K562 (cell line): ENCODE measurements around the gene NRM. TPM values are rescaled to one million over a fixed set of nuclear protein-coding genes. Genes with fewer than 3 reads are reported as not detected.

Experiments
- ATAC-seq: fragments of 200-7000 bp; cut with Tn5 transposase; 3 replicates; pipeline ENCODE4 v1.9.1; 2020; ENCODE audit warnings: moderate library complexity
- BruUV-seq: library from RNA; stranded (reverse); fragments of 400-500 nt; replicated peaks from 2 replicates; lab custom pipeline; 2021; lab: Mats Ljungman, UMichigan
- CTCF ChIA-PET: fragments of 300-600 bp; formaldehyde crosslinking; extraction: SDS; loops from one replicate; lab custom pipeline; 2021; ENCODE audit warnings: low intra/inter-chr PET ratio; lab: Yijun Ruan, JAX
- POLR2A ChIA-PET: fragments of 300-600, 350-650 bp; sonication (Branson Sonifier 250); formaldehyde crosslinking; extraction: SDS; loops from one replicate; lab custom pipeline; 2021; ENCODE audit warnings: antibody characterized with exemption, inconsistent platforms; lab: Yijun Ruan, JAX
- DNase-seq, 4 experiments: peaks; one replicate each; pipeline versions ENCODE4 v3.0.0 to v3.0.0-alpha.2; 2011 to 2018; ENCODE audit warnings: low spot score in 3 of 4, mixed read lengths in 3 of 4; ENCODE audit errors: extremely low read depth in 1 of 4
- FAIRE-seq: peaks from 2 replicates; lab custom pipeline; 2011; peaks lifted over from hg19 to GRCh38; lab: Jason Lieb, UNC
- H2AFZ ChIP-seq: 2 replicates; pipeline ENCODE4 v1.6.0; 2011; ENCODE audit warnings: low read depth, low read length, control low read depth, inconsistent platforms
- H3K27ac ChIP-seq: fragments of 200-600 bp; 3 replicates; pipeline ENCODE4 v1.8.0; 2011; ENCODE audit warnings: low read depth, mild to moderate bottlenecking, control low read depth, inconsistent platforms, low read length, moderate library complexity, mixed read lengths; ENCODE audit errors: extremely low read depth
- H3K27me3 ChIP-seq, 2 experiments: fragments of 300-600 bp in 1 of 2; 2 replicates in 1 of 2; 3 replicates in 1 of 2; pipeline versions ENCODE4 v1.6.0 to v1.8.0; 2011; ENCODE audit warnings: inconsistent platforms in 2 of 2, low read length in 2 of 2, mild to moderate bottlenecking in 1 of 2, mixed read lengths in 1 of 2, moderate library complexity in 1 of 2; ENCODE audit not compliant: control insufficient read depth in 2 of 2, insufficient read depth in 2 of 2
- H3K36me3 ChIP-seq: fragments of 300-600 bp; 3 replicates; pipeline ENCODE4 v1.8.0; 2011; ENCODE audit warnings: mild to moderate bottlenecking, low read length, inconsistent platforms; ENCODE audit not compliant: control insufficient read depth, insufficient read depth
- H3K4me1 ChIP-seq, 2 experiments: fragments of 200-600 bp in 1 of 2; replicated peaks in 1 of 2; 2 replicates in 1 of 2; 3 replicates in 1 of 2; pipeline versions ENCODE4 v1.5.1 to v1.8.0; 2011; ENCODE audit warnings: inconsistent platforms in 2 of 2, low read length in 2 of 2, mild to moderate bottlenecking in 1 of 2, mixed read lengths in 1 of 2, moderate library complexity in 1 of 2; ENCODE audit not compliant: control insufficient read depth in 2 of 2, insufficient read depth in 2 of 2
- H3K4me2 ChIP-seq: 2 replicates; pipeline ENCODE4 v1.6.1; 2011; ENCODE audit warnings: low read length, control low read depth, inconsistent platforms, mixed read lengths; ENCODE audit not compliant: insufficient read depth
- H3K4me3 ChIP-seq: fragments of 200-600 bp; sonication (generic), shearing (Covaris generic); 2 replicates; pipeline ENCODE4 v1.5.1; 2016; ENCODE audit warnings: control low read depth, inconsistent platforms
- H3K79me2 ChIP-seq: fragments of 200-600 bp; 3 replicates; pipeline ENCODE4 v1.8.0; 2011; ENCODE audit warnings: low read length, inconsistent platforms; ENCODE audit not compliant: control insufficient read depth, insufficient read depth
- H3K9ac ChIP-seq, 2 experiments: 2 replicates each; pipeline versions ENCODE4 v1.6.0 to v1.6.1; 2011; ENCODE audit warnings: low read depth in 2 of 2, low read length in 2 of 2, control low read depth in 1 of 2, inconsistent platforms in 1 of 2, mild to moderate bottlenecking in 1 of 2, mixed read lengths in 1 of 2; ENCODE audit not compliant: insufficient read depth in 1 of 2
- H3K9me1 ChIP-seq: one replicate; pipeline ENCODE4 v1.6.0; 2011; ENCODE audit warnings: inconsistent platforms, mild to moderate bottlenecking, low read length, moderate library complexity; ENCODE audit not compliant: control insufficient read depth, insufficient read depth
- H3K9me3 ChIP-seq: replicated peaks from 2 replicates; pipeline ENCODE4 v1.5.1; 2011; ENCODE audit warnings: low read depth, low read length, inconsistent platforms; ENCODE audit not compliant: control insufficient read depth, insufficient read depth
- H4K20me1 ChIP-seq: replicated peaks from 2 replicates; pipeline ENCODE4 v1.6.1; 2011; ENCODE audit warnings: low read length, inconsistent platforms, mixed read lengths; ENCODE audit not compliant: control insufficient read depth, insufficient read depth
- E2F8 ChIP-seq: fragments of 450-650 bp; IDR thresholded peaks from 2 replicates; pipeline ENCODE4 v1.7.1; 2018; ENCODE audit warnings: mild to moderate bottlenecking, low read depth; ENCODE audit not compliant: partially characterized antibody
- WGBS: fragments of 100-300 bp; shearing (Covaris generic); methylation state at CpG from one replicate; pipeline ENCODE4 v1.1.6; 2016; ENCODE audit warnings: low coverage, mixed read lengths; ENCODE audit not compliant: insufficient coverage; ENCODE audit errors: missing lambda C conversion rate; 5-methylcytosine and 5-hydroxymethylcytosine counted together
- in situ Hi-C: fragments of 300-500 bp; cut with MboI; formaldehyde crosslinking; loops from 4 replicates; pipeline ENCODE4 v1.15.0; 2018; ENCODE audit warnings: inconsistent platforms, mixed read lengths
- intact Hi-C: fragments of 100-400 bp; cut with micrococcal nuclease; formaldehyde crosslinking; loops from 2 replicates; pipeline ENCODE4 v1.14.2; 2022
- polyA plus RNA-seq, 8 experiments: library from polyadenylated mRNA; depleted of rRNA in 4 of 8; stranded (reverse) in 5 of 8; unstranded in 3 of 8; fragments of >200 nt; fragmentation: Nextera tagmentation in 2 of 8; fragmentation: Illumina TruSeq in 1 of 8; extraction: Ambion mirVana in 2 of 8; extraction: Trizol in 1 of 8; gene quantifications; 2 replicates each; pipeline versions ENCODE4 v1.2.1 to v1.2.3, GENCODE V29; 2011 to 2014; ENCODE audit warnings: inconsistent platforms in 1 of 8, missing spikeins in 1 of 8
- total RNA-seq, 7 experiments: library from RNA; depleted of rRNA in 6 of 7; stranded (reverse); fragments of >200 nt in 6 of 7; fragmentation: Illumina TruSeq in 2 of 7; extraction: Trizol in 2 of 7; gene quantifications; 2 replicates each; pipeline versions ENCODE4 v1.2.1 to v1.2.3, GENCODE V29; 2011 to 2021; ENCODE audit warnings: low replicate concordance in 1 of 7

Gene NRM
- total and polyA plus RNA-seq, 9 of the 15 experiments (the other 6 are each of a cell fraction or from before 2014, with no cell fraction given) = 9.7 to 58.2 (median 18.1) TPM

GRCh38 chr6:30676660-30677285 is 14.0 kb downstream of the NRM start:
- no peak overlapping the region for H3K27ac ChIP-seq
- ATAC-seq (no peak), DNase-seq (no peak), FAIRE-seq (no peak)
- peak overlapping the region in 1 of 2 experiments; percentile 55; a peak in 2 of 4 replicates for H3K9ac ChIP-seq
- ChIA-PET POLR2A (interaction anchor here (1.3 to 1.8 kb wide), 2 partner anchors 14 to 40 kb away, joined by 3 to 4 read pairs; partner anchors contain the start of genes MDC1 and NRM), CTCF (no interaction called here)
- peaks cover 43% of the 10 kb centered on the region for H3K36me3 ChIP-seq
- WGBS = 91% methylated on average over 9 of the region's 10 CpGs
- H3K4me2 ChIP-seq = no peak overlapping the region
- no peak overlapping the region for H3K4me3 ChIP-seq
- in situ Hi-C loops = loop anchor here (10.0 kb wide), 2 partner anchors 48 to 408 kb away; partner anchors contain the start of gene TUBB
- BruUV-seq = TSS peak; percentile 28
- no peak overlapping the region for H2AFZ ChIP-seq
- intact Hi-C loops = no loop called here
- peaks cover 42% of the 10 kb centered on the region for H3K79me2 ChIP-seq
- no peak for TF ChIP-seq E2F8
- H3K9me1 ChIP-seq = no peaks in the 10 kb centered on the region
- H4K20me1 ChIP-seq = no peaks in the 10 kb centered on the region; the same call in 1 of the 2 replicates
- H3K4me1 ChIP-seq = peaks cover 20 to 38% of the 10 kb centered on the region in 2 experiments
- H3K9me3 ChIP-seq = no peaks in the 10 kb centered on the region
- no peaks in the 10 kb centered on the region for H3K27me3 ChIP-seq
